ENCODE data around the gene RNF25.
A peak's percentile ranks its signal among the peaks of the same experiment; 100 is the strongest.

RNF25 gene

GRCh38 chr2:218671097-218671653 is 627 bp downstream of the RNF25 start:
- no peak for DNase-seq

- no peak for DNase-seq
Measured at GRCh38 chr2:218664653-218665052, 7.1 kb downstream of the RNF25 start.

- DNase-seq = no peak
Measured at GRCh38 chr2:218663901-218664300, 7.9 kb downstream of the RNF25 start.

GRCh38 chr2:218662827-218663226 is 9.0 kb downstream of the RNF25 start:
- DNase-seq = no peak

GRCh38 chr2:218662377-218662776 is 9.4 kb downstream of the RNF25 start:
- no peak for DNase-seq

- DNase-seq = no peak
Measured at GRCh38 chr2:218659988-218660358, 11.8 kb downstream of the RNF25 start.

- DNase-seq = peak; percentile 96
Measured at GRCh38 chr2:218659258-218659987, 12.4 kb downstream of the RNF25 start, which contains the start of the genes BCS1L and ZNF142. BCS1L (plus strand) TSS chr2:218659683; CDS start chr2:218660988, 1,305 bp downstream. ZNF142 (minus strand) TSS chr2:218659623; CDS start chr2:218656429, 3,194 bp downstream.

GRCh38 chr2:218658671-218659257 is 13.0 kb downstream of the RNF25 start:
- peak; percentile 79 for DNase-seq

- DNase-seq = no peak
Measured at GRCh38 chr2:218655751-218656150, 16.1 kb downstream of the RNF25 start.

- no peak for DNase-seq
Measured at GRCh38 chr2:218648787-218649100, 23.1 kb downstream of the RNF25 start.

GRCh38 chr2:218648088-218648786 is 23.6 kb downstream of the RNF25 start:
- no peak for DNase-seq

- no peak for DNase-seq
Measured at GRCh38 chr2:218645126-218645525, 26.7 kb downstream of the RNF25 start.

- DNase-seq = no peak
Measured at GRCh38 chr2:218644721-218645120, 27.1 kb downstream of the RNF25 start.

- no peak for DNase-seq
Measured at GRCh38 chr2:218643751-218644310, 28.0 kb downstream of the RNF25 start.

- no peak for DNase-seq
Measured at GRCh38 chr2:218642786-218643185, 29.0 kb downstream of the RNF25 start.

GRCh38 chr2:218642121-218642656 is 29.6 kb downstream of the RNF25 start:
- no peak for DNase-seq

- no peak for DNase-seq
Measured at GRCh38 chr2:218638372-218638771, 33.4 kb downstream of the RNF25 start.

GRCh38 chr2:218635719-218636118 is 36.1 kb downstream of the RNF25 start:
- DNase-seq = no peak

GRCh38 chr2:218631837-218632236 is 40.0 kb downstream of the RNF25 start:
- no peak for DNase-seq

- DNase-seq = no peak
Measured at GRCh38 chr2:218627939-218628338, 43.9 kb downstream of the RNF25 start.

GRCh38 chr2:218626369-218626768 is 45.4 kb downstream of the RNF25 start:
- no peak for DNase-seq

GRCh38 chr2:218623366-218623705 is 48.5 kb downstream of the RNF25 start:
- no peak for DNase-seq
